HepG2 (cell line): ENCODE measurements around the gene LPCAT4. TPM values are rescaled to one million over a fixed set of nuclear protein-coding genes. Genes with fewer than 3 reads are reported as not detected.
A peak's percentile ranks its signal among the peaks of the same experiment; 100 is the strongest.

Experiments used
- ATAC-seq: fragments of 200-7000 bp; cut with Tn5 transposase; 3 replicates; pipeline ENCODE4 v1.9.1; 2020; ENCODE audit warnings: mild to moderate bottlenecking, moderate library complexity
- BruUV-seq: library from RNA; stranded (reverse); fragments of 400-500 nt; replicated peaks from 2 replicates; lab custom pipeline; 2021; lab: Mats Ljungman, UMichigan
- CTCF ChIA-PET: fragments of 300-600 bp; formaldehyde crosslinking; extraction: SDS; loops from one replicate; lab custom pipeline; 2021; ENCODE audit warnings: low total read pairs, inconsistent platforms, low intra/inter-chr PET ratio; lab: Yijun Ruan, JAX
- POLR2A ChIA-PET: fragments of 350-600 bp; sonication (Branson Sonifier 250); formaldehyde crosslinking; loops from one replicate; lab custom pipeline; 2020; ENCODE audit warnings: antibody characterized with exemption, inconsistent platforms; lab: Yijun Ruan, JAX
- DNase-seq: peaks from one replicate; pipeline ENCODE4 v3.0.0-alpha.2; 2015; ENCODE audit warnings: low spot score
- FAIRE-seq: peaks from 3 replicates; lab custom pipeline; 2011; peaks lifted over from hg19 to GRCh38; lab: Jason Lieb, UNC
- H2AFZ ChIP-seq: one replicate; pipeline ENCODE4 v1.6.1; 2011; ENCODE audit warnings: low read length, inconsistent platforms
- H3K27ac ChIP-seq: fragments of 300-600 bp; 3 replicates; pipeline ENCODE4 v1.8.0; 2011; ENCODE audit warnings: mixed run types, mild to moderate bottlenecking, mixed read lengths, low read length, inconsistent platforms; ENCODE audit not compliant: insufficient read depth; ENCODE audit errors: extremely low read length
- H3K27me3 ChIP-seq, 2 experiments: fragments of 200-600 bp in 1 of 2; 2 replicates in 1 of 2; 3 replicates in 1 of 2; pipeline versions ENCODE4 v1.6.0 to v1.8.0; 2011; ENCODE audit warnings: low read length in 2 of 2, mild to moderate bottlenecking in 2 of 2, moderate library complexity in 2 of 2, inconsistent platforms in 1 of 2; ENCODE audit not compliant: insufficient read depth in 2 of 2, control insufficient read depth in 1 of 2
- H3K36me3 ChIP-seq, 2 experiments: fragments of 200-600 bp in 1 of 2; replicated peaks in 1 of 2; 2 replicates in 1 of 2; 3 replicates in 1 of 2; pipeline versions ENCODE4 v1.5.1 to v1.8.0; 2011; ENCODE audit warnings: low read length in 2 of 2, inconsistent platforms in 1 of 2; ENCODE audit not compliant: insufficient read depth in 2 of 2, control insufficient read depth in 1 of 2
- H3K4me1 ChIP-seq: 2 replicates; pipeline ENCODE4 v1.5.1; 2012; ENCODE audit warnings: low read length, inconsistent platforms; ENCODE audit not compliant: insufficient read depth
- H3K4me2 ChIP-seq: 2 replicates; pipeline ENCODE4 v1.6.0; 2011; ENCODE audit warnings: low read depth, low read length, inconsistent platforms
- H3K4me3 ChIP-seq, 3 experiments: fragments of 200-600 bp in 1 of 3; sonication (generic), shearing (Covaris generic) in 1 of 3; replicated peaks in 1 of 3; 2 replicates each; pipeline ENCODE4 v1.5.1; 2011 to 2016; ENCODE audit warnings: low read length in 3 of 3, inconsistent platforms in 2 of 3, low read depth in 2 of 3, mild to moderate bottlenecking in 2 of 3, control low read depth in 1 of 3, mixed read lengths in 1 of 3; ENCODE audit not compliant: insufficient read depth in 1 of 3
- H3K79me2 ChIP-seq: one replicate; pipeline ENCODE4 v1.6.1; 2011; ENCODE audit warnings: low read length, inconsistent platforms; ENCODE audit not compliant: insufficient read depth
- H3K9ac ChIP-seq: 2 replicates; pipeline ENCODE4 v1.6.0; 2011; ENCODE audit warnings: mild to moderate bottlenecking, low read depth, low read length, inconsistent platforms; ENCODE audit not compliant: insufficient read depth
- H3K9me3 ChIP-seq: 2 replicates; pipeline ENCODE4 v1.5.1; 2012; ENCODE audit warnings: mild to moderate bottlenecking, low read length
- H4K20me1 ChIP-seq: 2 replicates; pipeline ENCODE4 v1.6.0; 2011; ENCODE audit warnings: inconsistent platforms, mild to moderate bottlenecking, low read length, moderate library complexity; ENCODE audit not compliant: insufficient read depth
- ZMYM2 ChIP-seq: sonication (generic); formaldehyde crosslinking; IDR thresholded peaks from 2 replicates; pipeline ENCODE4 v1.8.0; 2022; ENCODE audit warnings: mild to moderate bottlenecking, missing genetic modification reagents
- ZNF10 ChIP-seq: sonication (generic); formaldehyde crosslinking; IDR thresholded peaks from 2 replicates; pipeline ENCODE4 v1.4.0; 2020; ENCODE audit warnings: mild to moderate bottlenecking, low read depth, missing genetic modification reagents, borderline replicate concordance
- ZNF614 ChIP-seq: IDR thresholded peaks from 2 replicates; pipeline ENCODE4 v1.6.1; 2018; ENCODE audit warnings: missing biosample characterization, missing genetic modification reagents, inconsistent platforms, borderline replicate concordance
- ZNF713 ChIP-seq: sonication (generic); formaldehyde crosslinking; IDR thresholded peaks from 2 replicates; pipeline ENCODE4 v1.4.0; 2020; ENCODE audit warnings: mild to moderate bottlenecking, missing genetic modification reagents
- WGBS: methylation state at CpG from one replicate; pipeline ENCODE4 v1.1.6; 2017; ENCODE audit warnings: low lambda C conversion rate; 5-methylcytosine and 5-hydroxymethylcytosine counted together
- in situ Hi-C: cut with HindIII; loops from 2 replicates; pipeline ENCODE4 v1.10.0; 2017; ENCODE audit warnings: low pct_unique_long_range_greater_than_20kb; ENCODE audit not compliant: extremely low pct_ligation_motif_present
- intact Hi-C: fragments of 100-400 bp; cut with micrococcal nuclease; formaldehyde crosslinking; loops from one replicate; pipeline ENCODE4 v1.10.0; 2022; ENCODE audit not compliant: unreplicated experiment
- polyA plus RNA-seq, 8 experiments: library from polyadenylated mRNA; depleted of rRNA in 3 of 8; stranded (reverse) in 7 of 8; unstranded in 1 of 8; fragments of >200 nt; fragmentation: Illumina TruSeq in 4 of 8; extraction: Trizol in 4 of 8; gene quantifications; 2 replicates each; pipeline versions ENCODE4 v1.2.1 to v1.2.3, GENCODE V29; 2011 to 2016; ENCODE audit warnings: low read depth in 4 of 8, missing spikeins in 1 of 8, mixed read lengths in 1 of 8; ENCODE audit not compliant: insufficient read depth in 1 of 8
- total RNA-seq, 5 experiments: library from RNA; depleted of rRNA; stranded (reverse); fragments of >200 nt; fragmentation: Illumina TruSeq; extraction: Trizol; gene quantifications; 2 replicates each; pipeline ENCODE4 v1.2.3, GENCODE V29; 2016; ENCODE audit warnings: low read depth in 1 of 5
- TF ChIP-seq, protein P1 (sequence below): sonication (generic); formaldehyde crosslinking; conservative IDR thresholded peaks from 2 replicates; pipeline ENCODE4 v1.4.0; 2020; ENCODE audit warnings: missing genetic modification reagents

The LPCAT4 gene
- total and polyA plus RNA-seq, 2 of the 13 experiments (the other 11 are each of a cell fraction or from before 2014, with no cell fraction given): 8.1 to 57.1 TPM

DNA sequence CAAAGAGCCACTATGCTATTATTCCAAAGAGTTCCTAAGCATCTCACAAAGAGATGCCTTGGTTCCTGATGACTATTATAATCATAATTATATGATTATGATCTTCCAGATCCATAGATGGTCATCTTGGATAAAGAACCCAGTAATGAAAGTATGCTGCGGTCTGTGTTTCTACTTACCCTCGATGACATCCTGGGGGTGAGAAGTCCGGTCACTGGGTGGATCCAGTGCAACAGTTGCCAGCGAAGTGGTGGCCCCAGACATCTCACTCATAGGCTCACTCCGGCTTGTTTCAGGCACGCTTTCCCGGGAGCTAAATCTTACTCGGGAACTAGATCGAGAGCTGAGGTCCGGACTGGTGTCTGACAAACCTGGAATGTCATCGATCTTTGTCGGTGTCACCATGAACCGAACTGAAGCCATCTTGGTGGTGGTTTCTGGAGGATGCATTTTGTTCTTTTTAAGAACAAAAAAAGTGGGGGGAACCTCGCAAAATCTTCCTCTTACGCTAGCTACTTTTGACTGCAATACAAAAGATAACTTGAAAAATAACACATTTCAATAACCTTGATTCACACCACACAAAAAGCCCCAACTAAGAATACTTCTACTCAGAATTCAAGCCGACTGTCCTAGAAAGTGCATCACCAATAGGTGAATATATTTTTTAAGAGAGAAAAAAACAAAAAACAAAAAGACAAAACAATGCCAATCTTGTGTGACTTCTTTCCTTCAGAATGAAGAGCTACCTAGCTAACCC lies 30.6 kb downstream of the LPCAT4 start:
- peak overlapping the region; percentile 93 for H3K4me2 ChIP-seq
- no peak for DNase-seq
- intact Hi-C loops (no loop called here), in situ Hi-C loops (no loop called here)
- BruUV-seq: no TSS peak
- H3K4me1 ChIP-seq: peaks cover 41% of the 10 kb centered on the region
- no peak for ATAC-seq
- no peaks in the 10 kb centered on the region for H4K20me1 ChIP-seq
- ChIA-PET CTCF (no interaction called here), POLR2A (interaction anchor here (1.5 to 1.9 kb wide), 2 partner anchors 17 to 247 kb away, joined by 3 to 16 read pairs; partner anchors contain the start of gene GOLGA8B)
- H3K36me3 ChIP-seq: peaks cover 0 to 3% of the 10 kb centered on the region in 2 experiments; a peak in 1 of 5 replicates
- no peaks in the 10 kb centered on the region; a peak in 1 of 5 replicates for H3K27me3 ChIP-seq
- FAIRE-seq: no peak
- no peak overlapping the region for H3K9ac ChIP-seq
- no peak overlapping the region for H3K27ac ChIP-seq
- H3K4me3 ChIP-seq: peak overlapping the region; percentile 83 to 97 (median 83)
- no peak overlapping the region for H2AFZ ChIP-seq
- peaks cover 3% of the 10 kb centered on the region for H3K79me2 ChIP-seq
- WGBS: 82% methylated on average over 13 of the region's 16 CpGs
- TF ChIP-seq ZNF614 (CRISPR knock-in tag): no peak
- TF ChIP-seq ZNF713 (CRISPR knock-in tag): no peak
- TF ChIP-seq, protein P1, sequence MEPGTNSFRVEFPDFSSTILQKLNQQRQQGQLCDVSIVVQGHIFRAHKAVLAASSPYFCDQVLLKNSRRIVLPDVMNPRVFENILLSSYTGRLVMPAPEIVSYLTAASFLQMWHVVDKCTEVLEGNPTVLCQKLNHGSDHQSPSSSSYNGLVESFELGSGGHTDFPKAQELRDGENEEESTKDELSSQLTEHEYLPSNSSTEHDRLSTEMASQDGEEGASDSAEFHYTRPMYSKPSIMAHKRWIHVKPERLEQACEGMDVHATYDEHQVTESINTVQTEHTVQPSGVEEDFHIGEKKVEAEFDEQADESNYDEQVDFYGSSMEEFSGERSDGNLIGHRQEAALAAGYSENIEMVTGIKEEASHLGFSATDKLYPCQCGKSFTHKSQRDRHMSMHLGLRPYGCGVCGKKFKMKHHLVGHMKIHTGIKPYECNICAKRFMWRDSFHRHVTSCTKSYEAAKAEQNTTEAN (CRISPR knock-in tag): no peak
- TF ChIP-seq ZNF10 (CRISPR knock-in tag): no peak
- no peak for TF ChIP-seq ZMYM2
- H3K9me3 ChIP-seq: no peaks in the 10 kb centered on the region
